ENCODE results near the gene TSPAN18. TPM values are rescaled to one million over a fixed set of nuclear protein-coding genes. Genes with fewer than 3 reads are reported as not detected.

Gene TSPAN18
- total RNA-seq, 1 donor: 5.8 TPM

DNA sequence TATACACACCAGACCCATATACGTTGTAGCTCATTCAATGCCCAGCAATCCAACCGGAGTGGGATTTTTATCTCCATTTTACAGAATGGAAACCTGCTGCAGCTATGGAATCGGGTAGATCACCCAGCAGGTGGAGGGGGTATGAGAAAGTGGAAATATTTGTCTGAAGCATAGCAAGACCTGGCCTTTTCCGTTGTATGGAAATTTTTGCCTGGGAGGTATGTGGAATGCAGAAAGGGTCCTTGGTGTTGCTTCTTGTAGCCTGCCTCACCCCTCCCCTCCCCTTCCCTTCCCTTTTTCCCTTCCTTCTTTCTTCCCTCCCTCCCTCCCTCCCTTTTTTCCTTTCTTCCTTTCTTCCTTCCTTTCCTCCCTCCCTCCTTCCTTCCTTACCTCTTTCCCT, 15.2 kb downstream of the TSPAN18 start:
- Histone ChIP-seq H3K36me3 (ENCODE audit: insufficient read depth, low read length) (no peaks in the 10 kb centered on the region), H3K9me3 (ENCODE audit: low read depth, low read length) (no peaks in the 10 kb centered on the region), H4K20me1 (ENCODE audit: insufficient read depth, low read length) (no peaks in the 10 kb centered on the region), H2AFZ (ENCODE audit: low read length) (no peak overlapping the region), H3K79me2 (ENCODE audit: insufficient read depth, low read length) (no peaks in the 10 kb centered on the region), H3K4me1 (ENCODE audit: insufficient read depth, low read length) (peaks cover 2% of the 10 kb centered on the region), H3K27me3 (ENCODE audit: insufficient read depth, low read length) (peaks cover 37% of the 10 kb centered on the region), H3K4me2 (ENCODE audit: insufficient read depth, low read length) (no peak overlapping the region), H3K27ac (ENCODE audit: low read depth, low read length) (no peak overlapping the region), H3K4me3 (ENCODE audit: insufficient read depth, low read length) (no peak overlapping the region)
- no peak for DNase-seq (ENCODE audit: insufficient read length, low spot score, missing footprints)
- TF ChIP-seq, protein P1, sequence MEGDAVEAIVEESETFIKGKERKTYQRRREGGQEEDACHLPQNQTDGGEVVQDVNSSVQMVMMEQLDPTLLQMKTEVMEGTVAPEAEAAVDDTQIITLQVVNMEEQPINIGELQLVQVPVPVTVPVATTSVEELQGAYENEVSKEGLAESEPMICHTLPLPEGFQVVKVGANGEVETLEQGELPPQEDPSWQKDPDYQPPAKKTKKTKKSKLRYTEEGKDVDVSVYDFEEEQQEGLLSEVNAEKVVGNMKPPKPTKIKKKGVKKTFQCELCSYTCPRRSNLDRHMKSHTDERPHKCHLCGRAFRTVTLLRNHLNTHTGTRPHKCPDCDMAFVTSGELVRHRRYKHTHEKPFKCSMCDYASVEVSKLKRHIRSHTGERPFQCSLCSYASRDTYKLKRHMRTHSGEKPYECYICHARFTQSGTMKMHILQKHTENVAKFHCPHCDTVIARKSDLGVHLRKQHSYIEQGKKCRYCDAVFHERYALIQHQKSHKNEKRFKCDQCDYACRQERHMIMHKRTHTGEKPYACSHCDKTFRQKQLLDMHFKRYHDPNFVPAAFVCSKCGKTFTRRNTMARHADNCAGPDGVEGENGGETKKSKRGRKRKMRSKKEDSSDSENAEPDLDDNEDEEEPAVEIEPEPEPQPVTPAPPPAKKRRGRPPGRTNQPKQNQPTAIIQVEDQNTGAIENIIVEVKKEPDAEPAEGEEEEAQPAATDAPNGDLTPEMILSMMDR (IDR thresholded peaks at IDR 0.05; ENCODE audit: extremely low read depth, low read depth, low read length): no peak

DNA sequence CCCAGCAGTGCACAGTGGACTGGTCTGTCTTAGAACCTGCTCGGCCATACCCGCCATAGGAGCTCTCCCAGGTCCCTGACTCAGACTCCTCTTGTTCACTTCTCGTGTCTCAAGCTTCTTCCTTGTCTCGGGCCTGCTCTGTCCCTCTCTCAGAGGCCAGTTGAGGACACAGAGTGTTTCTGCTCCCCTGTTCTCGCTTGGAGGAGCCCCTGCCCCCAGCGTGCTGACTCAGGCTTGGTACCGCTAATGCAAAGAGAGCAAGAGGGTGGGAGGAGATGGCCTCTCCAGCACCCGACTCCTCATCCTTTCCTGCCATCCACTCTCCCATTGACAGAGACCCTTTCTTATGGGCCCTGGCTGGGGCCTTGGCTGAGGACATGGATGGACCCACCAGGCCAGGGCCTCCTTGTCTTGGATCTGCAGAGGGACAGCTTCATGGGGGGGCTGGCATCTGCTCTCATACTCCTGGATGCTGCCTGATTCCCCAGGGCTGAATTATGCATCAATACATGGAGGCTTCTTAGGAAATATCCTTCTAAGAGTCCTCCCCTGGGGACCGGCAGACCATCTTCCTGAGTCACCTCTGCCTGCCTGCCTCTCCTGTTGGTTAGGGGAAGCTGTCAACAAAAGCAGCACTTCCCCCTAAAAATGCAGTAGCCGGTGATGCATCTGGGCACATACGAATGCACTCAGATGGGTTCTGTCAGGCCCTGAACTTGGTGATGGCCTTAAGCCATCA, 15.9 kb downstream of the TSPAN18 start:
- no peak overlapping the region for H3K27ac ChIP-seq (ENCODE audit: low read depth, low read length)
- no peaks in the 10 kb centered on the region for H3K79me2 ChIP-seq (ENCODE audit: insufficient read depth, low read length)
- no peaks in the 10 kb centered on the region for H3K9me3 ChIP-seq (ENCODE audit: low read depth, low read length)
- H3K4me3 ChIP-seq (ENCODE audit: insufficient read depth, low read length): no peak overlapping the region
- no peak for DNase-seq (ENCODE audit: insufficient read length, low spot score, missing footprints)
- TF ChIP-seq, protein P1 (IDR thresholded peaks at IDR 0.05; ENCODE audit: extremely low read depth, low read depth, low read length): no peak
- H3K4me2 ChIP-seq (ENCODE audit: insufficient read depth, low read length): no peak overlapping the region
- peaks cover 9% of the 10 kb centered on the region for H3K4me1 ChIP-seq (ENCODE audit: insufficient read depth, low read length)
- no peak overlapping the region for H2AFZ ChIP-seq (ENCODE audit: low read length)
- no peaks in the 10 kb centered on the region for H3K36me3 ChIP-seq (ENCODE audit: insufficient read depth, low read length)
- peaks cover 36% of the 10 kb centered on the region for H3K27me3 ChIP-seq (ENCODE audit: insufficient read depth, low read length)
- H4K20me1 ChIP-seq (ENCODE audit: insufficient read depth, low read length): no peaks in the 10 kb centered on the region

DNA sequence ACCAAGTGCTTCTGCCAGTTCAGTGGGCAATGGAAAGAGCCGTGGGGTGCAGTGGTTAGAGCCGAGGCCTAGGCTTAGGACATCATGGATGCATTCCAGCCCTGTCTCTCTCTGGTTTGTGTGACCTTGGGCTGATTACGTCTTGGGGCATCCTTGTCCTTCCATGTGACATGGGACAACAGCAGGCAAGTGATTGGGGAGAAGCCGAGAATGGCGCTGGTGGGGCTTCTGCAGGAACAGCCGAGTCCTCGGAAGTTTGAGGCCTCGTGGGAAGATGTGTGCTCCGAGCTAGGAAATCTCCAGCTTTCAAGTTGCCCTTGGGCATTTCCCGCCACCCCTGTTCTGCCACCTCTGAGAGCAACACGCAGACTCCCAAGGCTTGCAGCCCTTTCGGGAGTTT, 16.6 kb downstream of the TSPAN18 start:
- Histone ChIP-seq H3K36me3 (ENCODE audit: insufficient read depth, low read length) (no peaks in the 10 kb centered on the region), H2AFZ (ENCODE audit: low read length) (no peak overlapping the region), H3K9me3 (ENCODE audit: low read depth, low read length) (no peaks in the 10 kb centered on the region), H3K79me2 (ENCODE audit: insufficient read depth, low read length) (no peaks in the 10 kb centered on the region), H4K20me1 (ENCODE audit: insufficient read depth, low read length) (no peaks in the 10 kb centered on the region), H3K27me3 (ENCODE audit: insufficient read depth, low read length) (peaks cover 29% of the 10 kb centered on the region), H3K4me2 (ENCODE audit: insufficient read depth, low read length) (no peak overlapping the region), H3K27ac (ENCODE audit: low read depth, low read length) (no peak overlapping the region), H3K4me3 (ENCODE audit: insufficient read depth, low read length) (no peak overlapping the region), H3K4me1 (ENCODE audit: insufficient read depth, low read length) (peaks cover 10% of the 10 kb centered on the region)
- DNase-seq (ENCODE audit: insufficient read length, low spot score, missing footprints): no peak
- TF ChIP-seq, protein P1 (IDR thresholded peaks at IDR 0.05; ENCODE audit: extremely low read depth, low read depth, low read length): no peak

DNA sequence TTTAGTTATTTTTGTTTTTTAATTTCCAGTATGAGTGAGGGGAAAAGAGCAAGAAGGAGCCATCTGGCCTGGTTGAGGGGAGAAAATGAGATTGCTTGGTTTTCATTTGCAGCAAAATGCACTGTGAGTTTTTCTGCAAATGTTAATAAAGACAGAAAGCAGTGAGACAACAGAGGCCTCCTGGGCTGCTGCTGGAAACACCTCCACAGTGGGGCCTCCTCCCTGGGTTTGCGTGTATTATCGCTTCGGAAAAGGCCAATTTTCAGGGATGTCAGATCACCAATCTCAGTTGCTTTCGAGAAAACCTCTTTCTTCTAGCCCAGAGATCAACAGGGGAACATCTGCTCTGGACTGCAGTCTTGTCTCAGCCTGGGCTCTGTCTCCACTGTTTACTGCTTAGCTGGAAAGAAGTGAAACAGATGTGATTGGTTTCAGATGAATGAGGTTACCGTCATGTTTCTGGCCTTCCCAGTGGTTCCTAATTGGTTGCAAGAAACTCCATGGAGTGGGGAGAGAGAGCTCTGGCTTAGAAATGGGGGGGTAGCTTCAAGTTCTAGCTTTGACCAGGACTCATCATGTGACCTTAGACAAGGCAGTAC, 17.3 kb downstream of the TSPAN18 start:
- TF ChIP-seq, protein P1 (IDR thresholded peaks at IDR 0.05; ENCODE audit: extremely low read depth, low read depth, low read length): no peak
- Histone ChIP-seq H3K27ac (ENCODE audit: low read depth, low read length) (no peak overlapping the region), H3K36me3 (ENCODE audit: insufficient read depth, low read length) (no peaks in the 10 kb centered on the region), H3K27me3 (ENCODE audit: insufficient read depth, low read length) (peaks cover 28% of the 10 kb centered on the region), H3K4me1 (ENCODE audit: insufficient read depth, low read length) (peaks cover 10% of the 10 kb centered on the region), H2AFZ (ENCODE audit: low read length) (peak overlapping the region; percentile 44), H3K4me3 (ENCODE audit: insufficient read depth, low read length) (no peak overlapping the region), H3K79me2 (ENCODE audit: insufficient read depth, low read length) (no peaks in the 10 kb centered on the region), H4K20me1 (ENCODE audit: insufficient read depth, low read length) (no peaks in the 10 kb centered on the region), H3K4me2 (ENCODE audit: insufficient read depth, low read length) (no peak overlapping the region), H3K9me3 (ENCODE audit: low read depth, low read length) (no peaks in the 10 kb centered on the region)
- DNase-seq (ENCODE audit: insufficient read length, low spot score, missing footprints): no peak
